HEK293T (cell line): Measurements from ENCODE around the gene LSM2.

ENCODE experiments used
- ARNT ChIP-seq: fragments of 450-650 bp; IDR thresholded peaks from 2 replicates; pipeline ENCODE4 v1.6.1; 2017; ENCODE audit warnings: mild to moderate bottlenecking
- ELF4 ChIP-seq: fragments of 450-650 bp; IDR thresholded peaks from 2 replicates; pipeline ENCODE4 v1.6.1; 2017; ENCODE audit warnings: antibody characterized with exemption
- FOXA1 ChIP-seq: fragments of 450-650 bp; IDR thresholded peaks from 2 replicates; pipeline ENCODE4 v1.6.1; 2016; ENCODE audit warnings: mild to moderate bottlenecking
- FOXM1 ChIP-seq: fragments of 450-650 bp; IDR thresholded peaks from 2 replicates; pipeline ENCODE4 v1.6.1; 2017; ENCODE audit warnings: mild to moderate bottlenecking, borderline replicate concordance
- HDGF ChIP-seq: fragments of 450-650 bp; IDR thresholded peaks from 2 replicates; pipeline ENCODE4 v1.6.1; 2017; ENCODE audit warnings: antibody characterized with exemption, borderline replicate concordance
- L3MBTL2 ChIP-seq: fragments of 450-650 bp; conservative IDR thresholded peaks from 2 replicates; pipeline ENCODE4 v1.6.1; 2016; ENCODE audit warnings: mild to moderate bottlenecking
- NFRKB ChIP-seq: fragments of 450-650 bp; IDR thresholded peaks from 2 replicates; pipeline ENCODE4 v1.6.1; 2016; ENCODE audit warnings: mild to moderate bottlenecking, moderate library complexity
- SP1 ChIP-seq: fragments of 450-650 bp; IDR thresholded peaks from 2 replicates; pipeline ENCODE4 v1.6.1; 2017
- SUZ12 ChIP-seq: fragments of 450-650 bp; IDR thresholded peaks from 2 replicates; pipeline ENCODE4 v1.6.1; 2016; ENCODE audit warnings: mild to moderate bottlenecking
- ZNF384 ChIP-seq: fragments of 450-650 bp; IDR thresholded peaks from 2 replicates; pipeline ENCODE4 v1.6.1; 2016

DNA sequence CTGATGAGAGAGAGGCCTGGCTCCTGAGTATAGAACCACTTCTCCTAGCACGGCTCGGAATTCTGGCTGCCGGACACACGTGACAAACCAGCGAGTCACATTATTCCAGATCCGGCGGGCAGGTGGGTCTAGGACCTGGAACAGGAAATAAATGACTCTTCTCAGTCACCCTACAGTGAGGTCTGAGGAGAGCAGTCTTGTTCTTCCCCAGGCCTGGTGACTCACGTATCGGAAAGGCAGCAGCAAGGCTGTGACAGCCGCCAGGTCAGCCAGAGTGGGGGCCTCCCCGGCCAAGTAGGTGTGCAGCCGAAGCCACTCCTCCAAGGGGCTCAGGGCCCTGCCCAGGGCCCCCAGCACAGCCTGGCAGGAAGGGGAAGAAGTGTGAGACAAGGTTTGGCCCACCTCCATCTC is 14.0 kb downstream of the LSM2 start:
- TF ChIP-seq ARNT (no peak), L3MBTL2 (no peak), HDGF (no peak), FOXM1 (no peak), SP1 (no peak), FOXA1 (no peak), NFRKB (no peak), ZNF384 (no peak), SUZ12 (no peak), ELF4 (no peak)
